Endodermal cell (in vitro differentiated cells): ENCODE results near the gene SLC35B2. TPM values are rescaled to one million over a fixed set of nuclear protein-coding genes. Genes with fewer than 3 reads are reported as not detected.

ENCODE experiments used
- DNase-seq: peaks from one replicate; pipeline ENCODE4 v3.0.0-alpha.2; 2017
- H3K27ac ChIP-seq: 2 replicates; pipeline ENCODE4 v1.5.1; 2013; ENCODE audit warnings: mild to moderate bottlenecking, low read depth, low read length, moderate library complexity
- H3K27me3 ChIP-seq: 2 replicates; pipeline ENCODE4 v1.6.1; 2013; ENCODE audit warnings: mild to moderate bottlenecking, low read length, moderate library complexity; ENCODE audit not compliant: insufficient read depth, control insufficient read depth, poor library complexity, severe bottlenecking
- H3K36me3 ChIP-seq: 2 replicates; pipeline ENCODE4 v1.7.0; 2013; ENCODE audit warnings: mild to moderate bottlenecking, low read length, moderate library complexity; ENCODE audit not compliant: control insufficient read depth, insufficient read depth
- H3K4me1 ChIP-seq: one replicate; pipeline ENCODE4 v1.7.0; 2013; ENCODE audit warnings: low read length; ENCODE audit not compliant: control insufficient read depth, insufficient read depth
- H3K4me3 ChIP-seq: 2 replicates; pipeline ENCODE4 v1.5.1; 2013; ENCODE audit warnings: mild to moderate bottlenecking, low read length, moderate library complexity
- H3K9ac ChIP-seq: 2 replicates; pipeline ENCODE4 v1.6.1; 2013; ENCODE audit warnings: mild to moderate bottlenecking, low read length, moderate library complexity; ENCODE audit not compliant: poor library complexity, severe bottlenecking; ENCODE audit errors: extremely low read depth
- H3K9me3 ChIP-seq: 2 replicates; pipeline ENCODE4 v1.6.1; 2013; ENCODE audit warnings: mild to moderate bottlenecking, low read length, moderate library complexity; ENCODE audit not compliant: control insufficient read depth
- H3K27ac Mint-ChIP-seq: 2 replicates; pipeline ENCODE4 v1.8.0; 2020; ENCODE audit warnings: mixed read lengths
- H3K27me3 Mint-ChIP-seq: 2 replicates; pipeline ENCODE4 v1.8.0; 2021; ENCODE audit warnings: mild to moderate bottlenecking, mixed read lengths; ENCODE audit not compliant: insufficient read depth
- H3K36me3 Mint-ChIP-seq: 2 replicates; pipeline ENCODE4 v1.8.0; 2020; ENCODE audit warnings: low read depth, mixed read lengths
- H3K4me1 Mint-ChIP-seq: 2 replicates; pipeline ENCODE4 v1.8.0; 2020; ENCODE audit warnings: mixed read lengths
- H3K4me3 Mint-ChIP-seq: 2 replicates; pipeline ENCODE4 v1.8.0; 2020; ENCODE audit warnings: mild to moderate bottlenecking, moderate library complexity, mixed read lengths
- H3K9me3 Mint-ChIP-seq: 2 replicates; pipeline ENCODE4 v1.8.0; 2020; ENCODE audit warnings: mild to moderate bottlenecking, mixed read lengths
- CTCF ChIP-seq: fragments of 200-600 bp; sonication (generic); conservative IDR thresholded peaks from 2 replicates; pipeline ENCODE4 v1.5.0; 2021; ENCODE audit warnings: antibody characterized with exemption, mild to moderate bottlenecking
- WGBS, 2 experiments: methylation state at CpG; one replicate each; pipeline versions ENCODE4 v1.1.5 to v1.1.7; 2013; ENCODE audit warnings: missing lambda C conversion rate in 2 of 2, mixed read lengths in 1 of 2; ENCODE audit not compliant: insufficient coverage in 1 of 2, insufficient read length in 1 of 2; 5-methylcytosine and 5-hydroxymethylcytosine counted together
- total RNA-seq, 2 donors: library from RNA; stranded (reverse); fragmentation: NEBNext Ultra II Directional in 1 of 2; extraction: Animal tissue kit (Norgen Biotek cat#: 25700) in 1 of 2; gene quantifications; 2 replicates in 1 of 2; 3 replicates in 1 of 2; pipeline ENCODE4 v1.2.1, GENCODE V29; 2021

Gene SLC35B2
- total RNA-seq, 2 donors from 2014 or later, result 52.5 to 54.3 TPM

DNA sequence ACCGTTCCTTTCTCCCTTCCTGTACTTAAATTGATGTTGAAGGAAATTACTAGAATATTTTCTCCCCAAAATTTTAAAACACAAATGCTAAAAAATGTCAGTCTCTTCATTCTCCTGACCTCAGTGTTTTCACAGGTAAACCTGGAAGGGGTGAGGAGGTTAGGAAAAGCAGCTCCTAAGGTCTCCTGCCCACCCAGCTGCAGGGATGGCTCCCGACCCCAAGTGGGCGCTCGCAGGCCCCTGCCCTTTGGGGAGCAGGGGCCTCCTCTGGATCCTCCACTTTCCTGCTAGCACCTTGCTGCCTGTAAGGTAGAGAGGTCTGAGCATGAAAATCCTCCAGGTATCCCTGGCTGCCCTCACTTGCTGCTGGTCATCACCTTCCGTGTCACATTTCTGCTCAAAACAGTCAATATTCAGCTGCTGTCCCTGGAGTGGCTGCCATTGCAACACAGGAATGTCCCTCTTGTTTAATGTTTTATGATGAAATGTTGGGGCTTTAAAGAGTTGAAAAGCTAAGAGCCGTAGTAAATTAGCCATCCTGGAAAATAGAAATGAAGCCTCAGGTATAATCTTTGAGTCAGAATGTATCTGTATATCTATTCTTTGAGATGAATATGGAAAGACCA is 21.3 kb downstream of the SLC35B2 start:
- TF ChIP-seq CTCF, result peak; percentile 50
- no peaks in the 10 kb centered on the region for H3K27me3 ChIP-seq
- peaks cover 9% of the 10 kb centered on the region for H3K36me3 ChIP-seq
- peaks cover 7% of the 10 kb centered on the region for H3K4me1 ChIP-seq
- no peak overlapping the region for H3K4me3 Mint-ChIP-seq
- H3K9me3 Mint-ChIP-seq, result no peaks in the 10 kb centered on the region
- 90 to 95% methylated on average over 4 to 5 of the region's 6 CpGs for WGBS, 2 experiments
- no peak overlapping the region for H3K4me3 ChIP-seq
- no peak for DNase-seq
- no peaks in the 10 kb centered on the region for H3K9me3 ChIP-seq
- peaks cover 4% of the 10 kb centered on the region for H3K27me3 Mint-ChIP-seq
- H3K27ac ChIP-seq, result no peak overlapping the region
- H3K36me3 Mint-ChIP-seq, result peaks cover 26% of the 10 kb centered on the region
- peaks cover 24% of the 10 kb centered on the region for H3K4me1 Mint-ChIP-seq
- H3K27ac Mint-ChIP-seq, result no peak overlapping the region
- H3K9ac ChIP-seq, result no peak overlapping the region

DNA sequence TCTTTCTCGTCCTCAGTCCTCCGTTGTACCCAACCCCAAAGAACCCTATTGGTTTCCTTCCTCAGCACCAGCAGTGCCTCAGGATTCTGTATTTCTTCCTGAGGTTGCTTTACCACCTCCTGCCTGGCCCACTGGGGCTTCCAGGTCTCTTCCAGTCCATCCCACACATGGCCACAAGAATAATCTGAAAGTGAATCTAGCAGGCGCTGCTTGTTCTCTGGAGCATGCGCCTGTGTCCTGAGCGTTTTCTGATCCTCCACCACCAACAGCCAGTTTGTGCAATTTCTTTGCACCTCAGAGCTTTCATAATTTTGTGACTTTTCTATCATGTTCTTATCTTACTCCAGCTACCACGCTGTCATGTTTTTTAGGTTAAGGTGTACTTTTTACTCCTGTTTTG is 22.1 kb downstream of the SLC35B2 start:
- H3K9me3 Mint-ChIP-seq, result no peaks in the 10 kb centered on the region
- H3K4me3 Mint-ChIP-seq, result no peak overlapping the region

GRCh38 chr6:44234101-44235025 is 23.0 kb downstream of the SLC35B2 start:
- peak overlapping the region; percentile 95 for H3K27ac Mint-ChIP-seq
- H3K9me3 ChIP-seq, result no peaks in the 10 kb centered on the region
- H3K9me3 Mint-ChIP-seq, result no peaks in the 10 kb centered on the region
- H3K36me3 ChIP-seq, result peaks cover 13% of the 10 kb centered on the region
- peaks cover 11% of the 10 kb centered on the region for H3K4me1 ChIP-seq
- peak; percentile 95 for DNase-seq
- peaks cover 24% of the 10 kb centered on the region for H3K4me1 Mint-ChIP-seq
- no peak overlapping the region for H3K4me3 Mint-ChIP-seq
- H3K9ac ChIP-seq, result no peak overlapping the region
- H3K27me3 Mint-ChIP-seq, result peaks cover 3% of the 10 kb centered on the region
- H3K36me3 Mint-ChIP-seq, result peaks cover 38% of the 10 kb centered on the region
- 55% methylated on average over 4 to 5 of the region's 5 CpGs for WGBS, 2 experiments
- H3K4me3 ChIP-seq, result no peak overlapping the region
- H3K27me3 ChIP-seq, result no peaks in the 10 kb centered on the region
- H3K27ac ChIP-seq, result peak overlapping the region; percentile 35
- peak; percentile 84 for TF ChIP-seq CTCF

More for the DNA sequence above, 22.1 kb downstream of the SLC35B2 start:
- H3K27ac ChIP-seq, result no peak overlapping the region
- peaks cover 8% of the 10 kb centered on the region for H3K4me1 ChIP-seq
- no peak overlapping the region for H3K4me3 ChIP-seq
- Mint-ChIP-seq H3K27ac (peak overlapping the region; percentile 95), H3K27me3 (peaks cover 4% of the 10 kb centered on the region), H3K36me3 (peaks cover 33% of the 10 kb centered on the region), H3K4me1 (peaks cover 24% of the 10 kb centered on the region)
- WGBS, 2 experiments, result 80 to 91% methylated on average over 6 of the region's 6 CpGs
- DNase-seq, result no peak
- H3K9ac ChIP-seq, result no peak overlapping the region
- peaks cover 13% of the 10 kb centered on the region for H3K36me3 ChIP-seq
- no peaks in the 10 kb centered on the region for H3K27me3 ChIP-seq
- no peaks in the 10 kb centered on the region for H3K9me3 ChIP-seq
- no peak for TF ChIP-seq CTCF
